Measurements from ENCODE around the gene CRELD2.

Gene CRELD2

DNA sequence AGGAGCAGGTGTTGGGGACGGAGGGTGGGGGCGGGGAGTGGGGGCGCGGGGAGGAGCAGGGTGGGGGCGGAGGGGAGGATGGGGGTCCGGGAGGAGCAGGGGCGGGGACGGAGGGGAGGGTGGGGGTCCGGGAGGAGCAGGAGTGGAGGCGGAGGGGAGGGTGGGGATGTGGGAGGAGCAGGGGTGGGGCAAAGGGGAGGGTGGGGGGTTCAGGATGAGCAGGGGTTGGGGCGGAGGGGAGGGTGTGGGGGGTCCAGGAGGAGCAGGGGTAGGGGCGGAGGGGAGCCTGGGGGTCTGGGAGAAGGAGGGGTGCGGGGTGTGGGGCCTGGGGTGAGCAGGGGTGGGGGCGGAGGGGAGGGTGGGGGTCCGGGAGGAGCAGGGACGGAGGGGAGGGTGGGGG is 17.1 kb downstream of the CRELD2 start:
- TF ChIP-seq CTCF (IDR thresholded peaks at IDR 0.05; ENCODE audit: insufficient read depth, missing control alignments): no peak
- no peak for FAIRE-seq
- no peak for DNase-seq (ENCODE audit: insufficient read length, low spot score)

- TF ChIP-seq CTCF (IDR thresholded peaks at IDR 0.05; ENCODE audit: insufficient read depth, missing control alignments): no peak
- no peak for FAIRE-seq
- no peak for DNase-seq (ENCODE audit: insufficient read length, low spot score)
Measured at GRCh38 chr22:49936018-49936972, 17.9 kb downstream of the CRELD2 start.

GRCh38 chr22:49936973-49937757 is 18.7 kb downstream of the CRELD2 start:
- DNase-seq (ENCODE audit: insufficient read length, low spot score) (no peak), FAIRE-seq (no peak)
- TF ChIP-seq CTCF (IDR thresholded peaks at IDR 0.05; ENCODE audit: insufficient read depth, missing control alignments): no peak

DNA sequence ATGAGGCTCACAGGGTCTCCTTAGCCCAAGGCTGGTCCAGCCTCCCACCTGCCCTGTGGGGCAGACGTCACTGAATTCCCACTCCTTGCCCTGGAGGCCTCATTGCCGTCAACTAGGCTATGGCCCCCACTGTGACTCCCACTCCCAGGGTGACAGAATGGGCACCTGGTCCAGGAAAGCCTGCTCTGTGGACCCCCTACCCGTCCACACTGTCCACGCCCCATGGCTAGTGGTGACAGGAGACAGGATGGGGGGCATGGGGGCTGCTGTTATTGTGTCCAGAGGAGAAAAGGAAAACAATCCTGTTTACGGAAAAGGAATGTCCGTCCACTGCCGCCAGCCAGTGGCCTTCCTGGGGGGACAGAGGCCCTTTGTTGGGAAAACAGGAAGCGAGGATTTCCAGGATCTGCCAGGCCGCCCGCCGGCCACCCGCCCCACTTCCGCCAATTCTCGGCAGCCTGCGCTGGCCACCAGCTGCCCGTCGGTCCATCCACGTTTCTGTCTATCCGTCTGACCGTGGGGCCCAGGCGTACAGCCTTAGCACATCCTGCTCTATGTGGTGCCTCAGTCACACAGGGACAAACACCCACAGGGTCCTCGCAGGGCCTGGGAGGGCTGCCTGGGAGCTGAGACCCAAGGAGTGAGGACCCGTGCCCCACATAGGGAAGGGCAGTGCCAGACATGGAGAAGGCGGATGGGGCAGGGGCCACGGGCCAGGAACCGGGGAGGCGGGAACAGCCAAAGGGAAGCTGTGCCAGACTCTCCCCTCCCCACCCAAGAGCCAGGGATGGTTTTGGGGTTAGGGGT is 19.5 kb downstream of the CRELD2 start:
- TF ChIP-seq CTCF (IDR thresholded peaks at IDR 0.05; ENCODE audit: insufficient read depth, missing control alignments): no peak
- DNase-seq (ENCODE audit: insufficient read length, low spot score) (no peak), FAIRE-seq (no peak)

DNA sequence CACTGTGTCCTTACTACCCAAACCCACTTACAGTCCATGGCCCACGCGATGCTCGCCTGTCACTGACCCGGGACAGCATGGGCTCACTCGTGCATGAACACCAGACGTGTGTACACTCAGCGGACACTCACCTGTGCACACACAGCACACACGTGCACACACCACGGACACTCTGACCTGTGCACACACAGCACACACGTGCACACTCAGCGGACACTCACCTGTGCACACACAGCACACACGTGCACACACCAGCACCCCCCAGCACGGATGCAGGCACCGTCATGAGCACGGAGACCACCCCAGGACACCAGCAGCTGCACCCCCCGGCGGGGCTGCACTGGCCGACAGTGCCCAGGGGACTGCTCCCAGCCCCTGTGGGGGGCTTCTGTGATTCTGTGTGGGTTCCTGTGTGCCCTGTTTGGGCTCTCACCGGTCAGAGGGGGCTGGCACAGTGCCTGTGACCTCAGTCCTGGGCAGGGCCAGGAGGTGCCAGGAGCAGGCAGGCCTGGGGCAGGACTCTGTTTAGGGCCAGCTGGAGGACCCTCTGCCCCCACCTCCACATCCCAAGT is 20.2 kb downstream of the CRELD2 start:
- no peak for FAIRE-seq
- no peak for TF ChIP-seq CTCF (IDR thresholded peaks at IDR 0.05; ENCODE audit: insufficient read depth, missing control alignments)
- DNase-seq (ENCODE audit: insufficient read length, low spot score): no peak

DNA sequence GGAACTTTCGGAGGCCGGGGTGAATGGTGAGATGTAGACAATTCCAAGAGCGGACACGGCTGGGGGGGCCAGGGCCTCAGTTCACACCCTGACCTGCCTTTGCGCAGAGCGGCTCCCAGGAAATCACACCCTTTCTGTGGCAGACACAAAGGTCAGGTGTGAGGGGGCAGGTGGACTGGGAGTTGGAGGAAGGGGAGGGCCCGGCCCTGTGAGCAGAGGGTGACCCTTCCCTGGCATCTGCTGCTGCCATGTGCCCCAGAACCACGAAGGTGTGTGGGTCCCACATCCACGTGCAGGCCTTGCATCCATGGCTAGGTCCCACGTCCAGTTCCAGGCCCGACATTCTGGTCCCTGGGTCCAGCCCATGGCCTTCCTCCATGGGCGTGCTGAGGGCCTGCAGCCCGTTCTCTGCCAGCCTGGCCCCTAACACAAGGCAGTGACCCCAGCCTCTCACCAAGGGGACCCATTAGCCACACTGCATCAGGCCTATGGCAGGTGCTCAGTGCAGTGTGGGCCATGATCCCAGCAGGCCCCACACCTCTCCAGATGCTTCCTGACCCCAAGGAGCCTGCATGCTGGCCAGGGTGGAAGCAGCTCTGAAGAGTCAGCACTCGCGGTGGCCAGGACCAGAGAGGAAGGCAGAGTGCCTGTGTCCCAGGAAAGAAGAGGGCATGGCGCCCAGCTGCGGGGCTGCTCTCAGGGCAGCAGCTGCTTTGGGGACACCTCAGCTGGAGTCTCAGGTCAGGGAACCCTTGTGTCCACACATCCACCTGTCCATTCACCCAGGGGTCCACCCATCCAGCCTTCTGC is 23.3 kb downstream of the CRELD2 start:
- TF ChIP-seq CTCF (IDR thresholded peaks at IDR 0.05; ENCODE audit: insufficient read depth, missing control alignments): no peak
- DNase-seq (ENCODE audit: insufficient read length, low spot score): no peak
- FAIRE-seq: no peak

All from D721Med (cell line).